ENCODE results near the gene NR2F1.

The NR2F1 gene

GRCh38 chr5:93593476-93594131, 10.6 kb downstream of the NR2F1 start:
- no peaks in the 10 kb centered on the region for H3K9me2 ChIP-seq (replicated peaks; ENCODE audit: insufficient read depth, low read length)
- H4K20me1 ChIP-seq (ENCODE audit: low read depth, low read length) = no peaks in the 10 kb centered on the region
- no peak overlapping the region for H3K4me2 ChIP-seq (ENCODE audit: low read depth, low read length, poor library complexity, severe bottlenecking)
- H3K27ac ChIP-seq (ENCODE audit: low read depth, low read length) = no peak overlapping the region
- H3K4me3 ChIP-seq (ENCODE audit: insufficient read depth, low read length, poor library complexity, severe bottlenecking) = no peak overlapping the region
- no peak overlapping the region for H3K9ac ChIP-seq (ENCODE audit: low read length)
- no peaks in the 10 kb centered on the region for H3K9me3 ChIP-seq (ENCODE audit: insufficient read depth, low read length)
- H3F3A ChIP-seq (ENCODE audit: insufficient read depth) = no peaks in the 10 kb centered on the region
- TF ChIP-seq, protein P1, sequence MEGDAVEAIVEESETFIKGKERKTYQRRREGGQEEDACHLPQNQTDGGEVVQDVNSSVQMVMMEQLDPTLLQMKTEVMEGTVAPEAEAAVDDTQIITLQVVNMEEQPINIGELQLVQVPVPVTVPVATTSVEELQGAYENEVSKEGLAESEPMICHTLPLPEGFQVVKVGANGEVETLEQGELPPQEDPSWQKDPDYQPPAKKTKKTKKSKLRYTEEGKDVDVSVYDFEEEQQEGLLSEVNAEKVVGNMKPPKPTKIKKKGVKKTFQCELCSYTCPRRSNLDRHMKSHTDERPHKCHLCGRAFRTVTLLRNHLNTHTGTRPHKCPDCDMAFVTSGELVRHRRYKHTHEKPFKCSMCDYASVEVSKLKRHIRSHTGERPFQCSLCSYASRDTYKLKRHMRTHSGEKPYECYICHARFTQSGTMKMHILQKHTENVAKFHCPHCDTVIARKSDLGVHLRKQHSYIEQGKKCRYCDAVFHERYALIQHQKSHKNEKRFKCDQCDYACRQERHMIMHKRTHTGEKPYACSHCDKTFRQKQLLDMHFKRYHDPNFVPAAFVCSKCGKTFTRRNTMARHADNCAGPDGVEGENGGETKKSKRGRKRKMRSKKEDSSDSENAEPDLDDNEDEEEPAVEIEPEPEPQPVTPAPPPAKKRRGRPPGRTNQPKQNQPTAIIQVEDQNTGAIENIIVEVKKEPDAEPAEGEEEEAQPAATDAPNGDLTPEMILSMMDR (IDR thresholded peaks at IDR 0.05; ENCODE audit: insufficient read depth, low read length, poor library complexity, severe bottlenecking) = no peak
- no peak for TF ChIP-seq EZH2phosphoT487 (conservative IDR thresholded peaks at IDR 0.05; ENCODE audit: low read length)
- no peaks in the 10 kb centered on the region for H3K27me3 ChIP-seq (ENCODE audit: low read length)
- no peaks in the 10 kb centered on the region for H3K36me3 ChIP-seq (ENCODE audit: low read length)
- H2AFZ ChIP-seq (ENCODE audit: low read depth, low read length, severe bottlenecking) = no peak overlapping the region
- no peaks in the 10 kb centered on the region for H3K79me2 ChIP-seq (ENCODE audit: insufficient read depth, low read length)

DNA sequence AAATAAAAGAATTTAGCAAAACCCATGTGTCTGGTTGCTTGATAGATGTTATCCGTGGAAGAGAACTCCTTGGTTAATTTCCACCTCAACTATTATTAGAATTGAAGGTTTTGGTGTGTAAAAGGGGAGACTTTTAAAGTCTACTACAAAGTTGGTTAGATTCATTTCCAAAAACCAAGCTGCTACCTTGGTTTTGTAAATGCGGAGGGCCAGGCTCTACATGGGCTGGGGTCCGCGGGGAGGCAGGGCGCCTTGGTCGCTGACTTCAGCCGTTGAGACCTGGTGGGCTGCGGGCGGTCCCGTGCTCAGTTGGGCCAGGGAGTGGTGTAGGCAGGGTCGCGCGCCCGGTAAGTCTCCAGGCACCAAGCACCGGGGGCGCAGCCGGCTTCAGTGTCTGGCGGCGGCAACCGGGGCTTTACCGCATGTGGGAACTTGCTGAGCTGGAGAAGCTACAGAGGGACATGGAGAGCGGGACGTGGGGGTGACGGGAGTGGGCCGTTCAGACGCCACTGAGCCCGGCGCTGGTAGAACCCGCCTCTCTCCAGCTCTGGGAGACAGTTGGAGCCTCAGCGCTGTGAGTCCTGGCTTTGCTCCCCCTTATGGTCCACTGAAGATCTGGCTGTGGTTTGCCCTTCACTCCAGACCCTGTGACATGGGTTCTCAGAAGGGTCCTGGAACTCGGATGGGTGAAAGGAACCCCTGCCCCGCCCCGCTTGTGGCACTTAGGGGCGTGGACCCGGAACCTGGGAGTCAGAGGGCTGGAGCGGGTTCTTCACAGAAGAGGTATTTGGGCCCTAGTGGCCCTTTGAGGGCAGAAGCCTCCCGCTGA, 11.8 kb downstream of the NR2F1 start:
- Histone ChIP-seq H2AFZ (ENCODE audit: low read depth, low read length, severe bottlenecking) (no peak overlapping the region), H4K20me1 (ENCODE audit: low read depth, low read length) (no peaks in the 10 kb centered on the region), H3K4me3 (ENCODE audit: insufficient read depth, low read length, poor library complexity, severe bottlenecking) (no peak overlapping the region), H3K9me2 (replicated peaks; ENCODE audit: insufficient read depth, low read length) (no peaks in the 10 kb centered on the region), H3K4me2 (ENCODE audit: low read depth, low read length, poor library complexity, severe bottlenecking) (no peak overlapping the region), H3K9me3 (ENCODE audit: insufficient read depth, low read length) (no peaks in the 10 kb centered on the region), H3F3A (ENCODE audit: insufficient read depth) (no peaks in the 10 kb centered on the region), H3K79me2 (ENCODE audit: insufficient read depth, low read length) (no peaks in the 10 kb centered on the region), H3K36me3 (ENCODE audit: low read length) (no peaks in the 10 kb centered on the region), H3K27ac (ENCODE audit: low read depth, low read length) (no peak overlapping the region), H3K27me3 (ENCODE audit: low read length) (no peaks in the 10 kb centered on the region), H3K9ac (ENCODE audit: low read length) (no peak overlapping the region)
- TF ChIP-seq EZH2phosphoT487 (conservative IDR thresholded peaks at IDR 0.05; ENCODE audit: low read length) = no peak
- TF ChIP-seq, protein P1 (IDR thresholded peaks at IDR 0.05; ENCODE audit: insufficient read depth, low read length, poor library complexity, severe bottlenecking) = no peak

DNA sequence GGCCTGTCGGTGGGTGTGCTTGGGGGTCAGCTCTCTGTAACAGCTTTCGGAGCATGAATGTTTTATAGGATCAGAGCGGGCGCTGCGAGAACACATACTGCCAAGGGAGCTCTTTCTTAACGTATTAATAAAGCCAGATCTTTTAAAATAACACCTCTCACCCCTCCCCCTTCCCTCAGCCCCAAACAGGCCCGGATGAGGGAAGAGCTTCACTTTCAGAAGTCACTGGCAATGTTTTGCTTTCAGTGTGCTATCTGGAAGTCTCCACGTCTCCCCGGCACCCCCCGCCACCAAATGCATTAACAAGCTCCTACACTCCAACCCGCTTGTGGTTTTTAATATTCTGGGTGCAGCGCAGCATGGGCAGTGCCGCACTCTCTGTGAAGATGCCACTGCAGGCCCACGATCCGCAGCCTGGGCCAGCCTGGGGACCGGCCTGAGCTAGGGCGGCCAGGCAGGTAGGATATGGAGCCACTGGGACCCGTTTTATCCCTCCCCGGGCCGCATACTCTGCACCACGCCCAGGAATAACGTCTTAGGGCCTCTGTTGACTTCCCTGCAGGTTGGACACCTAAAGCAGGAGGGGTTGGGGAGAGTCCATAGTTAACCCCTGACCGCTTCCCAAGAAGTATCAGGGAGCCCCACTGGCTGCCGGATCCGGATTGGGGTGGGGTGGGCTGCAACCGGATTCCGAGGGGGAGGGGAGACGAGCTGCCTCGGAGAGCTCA, 12.6 kb downstream of the NR2F1 start:
- Histone ChIP-seq H3K4me2 (ENCODE audit: low read depth, low read length, poor library complexity, severe bottlenecking) (no peak overlapping the region), H3K4me3 (ENCODE audit: insufficient read depth, low read length, poor library complexity, severe bottlenecking) (no peak overlapping the region), H3K36me3 (ENCODE audit: low read length) (no peaks in the 10 kb centered on the region), H3K9me3 (ENCODE audit: insufficient read depth, low read length) (no peaks in the 10 kb centered on the region), H3K27ac (ENCODE audit: low read depth, low read length) (no peak overlapping the region), H3K79me2 (ENCODE audit: insufficient read depth, low read length) (no peaks in the 10 kb centered on the region), H3K9ac (ENCODE audit: low read length) (no peak overlapping the region), H2AFZ (ENCODE audit: low read depth, low read length, severe bottlenecking) (no peak overlapping the region), H3K27me3 (ENCODE audit: low read length) (no peaks in the 10 kb centered on the region), H3K9me2 (replicated peaks; ENCODE audit: insufficient read depth, low read length) (no peaks in the 10 kb centered on the region), H3F3A (ENCODE audit: insufficient read depth) (no peaks in the 10 kb centered on the region), H4K20me1 (ENCODE audit: low read depth, low read length) (no peaks in the 10 kb centered on the region)
- TF ChIP-seq EZH2phosphoT487 (conservative IDR thresholded peaks at IDR 0.05; ENCODE audit: low read length) = no peak
- TF ChIP-seq, protein P1 (IDR thresholded peaks at IDR 0.05; ENCODE audit: insufficient read depth, low read length, poor library complexity, severe bottlenecking) = no peak
